22Rv1 (cell line): Measurements from ENCODE around the gene ENO2.
"Not testable (repeated sequence)": the region's sequence is repeated elsewhere in the genome, so short reads cannot be mapped to it uniquely, and the experiment has no call there.

Experiments
- H3K27ac ChIP-seq: fragments of 450-650 bp; 2 replicates; pipeline ENCODE4 v1.5.1; 2017
- CTCF ChIP-seq: fragments of 450-650 bp; IDR thresholded peaks from 2 replicates; pipeline ENCODE4 v1.5.1; 2017; ENCODE audit warnings: mild to moderate bottlenecking
- ZFX ChIP-seq: fragments of 450-650 bp; IDR thresholded peaks from 2 replicates; pipeline ENCODE4 v1.6.1; 2017; ENCODE audit warnings: antibody characterized with exemption, borderline replicate concordance

ENO2 gene

GRCh38 chr12:6904280-6905276 is 9.8 kb upstream of the ENO2 start, which contains the start of gene LRRC23:
Gene LRRC23, plus strand, starts transcription at chr12:6904822. Its CDS starts 812 bp downstream, at chr12:6905634.
- no peak for TF ChIP-seq ZFX
- TF ChIP-seq CTCF, result no peak
- H3K27ac ChIP-seq, result peak within 1 kb of the TSS; percentile 77

GRCh38 chr12:6905414-6906040 is 8.9 kb upstream of the ENO2 start:
- H3K27ac ChIP-seq, result peak overlapping the region; percentile 77
- no peak for TF ChIP-seq CTCF
- TF ChIP-seq ZFX, result no peak

- H3K27ac ChIP-seq, result not testable (repeated sequence)
Measured at GRCh38 chr12:6908141-6908540, 6.2 kb upstream of the ENO2 start.

GRCh38 chr12:6909421-6910145 is 4.8 kb upstream of the ENO2 start:
- TF ChIP-seq CTCF, result no peak
- no peak for TF ChIP-seq ZFX
- H3K27ac ChIP-seq, result no peak overlapping the region

GRCh38 chr12:6912164-6912935 is 2.0 kb upstream of the ENO2 start:
- H3K27ac ChIP-seq, result no peak overlapping the region
- TF ChIP-seq ZFX, result no peak
- TF ChIP-seq CTCF, result no peak

GRCh38 chr12:6914947-6915788 is 788 bp downstream of the ENO2 start:
- TF ChIP-seq CTCF (no peak), ZFX (no peak)
- H3K27ac ChIP-seq, result peak overlapping the region; percentile 82
